AG04450 (cell line): ENCODE measurements around the gene GRM4. TPM values are rescaled to one million over a fixed set of nuclear protein-coding genes. Genes with fewer than 3 reads are reported as not detected.

Experiments used
- CTCF ChIA-PET: fragments of 300-600, 350-600 bp; formaldehyde crosslinking; extraction: SDS; loops from one replicate; lab custom pipeline; 2022; ENCODE audit warnings: antibody characterized with exemption, inconsistent platforms; lab: Charles Lee
- POLR2A ChIA-PET: fragments of 350-600 bp; formaldehyde crosslinking; extraction: SDS; loops from one replicate; lab custom pipeline; 2021; ENCODE audit warnings: antibody characterized with exemption, inconsistent platforms; lab: Yijun Ruan, JAX
- DNase-seq: peaks from one replicate; pipeline ENCODE4 v3.0.0-alpha.2; 2011; ENCODE audit warnings: low read depth, low spot score
- H3K27ac ChIP-seq: one replicate; pipeline ENCODE4 v1.5.1; 2012; ENCODE audit warnings: low read depth, low read length, control low read depth
- H3K27me3 ChIP-seq: one replicate; pipeline ENCODE4 v1.6.0; 2012; ENCODE audit warnings: low read length; ENCODE audit not compliant: control insufficient read depth, insufficient read depth
- H3K4me3 ChIP-seq: 2 replicates; pipeline ENCODE4 v1.5.1; 2011; ENCODE audit warnings: mild to moderate bottlenecking, low read depth, low read length, control low read depth
- H3K9me3 ChIP-seq: 2 replicates; pipeline ENCODE4 v1.5.1; 2012; ENCODE audit warnings: low read length; ENCODE audit not compliant: control insufficient read depth, insufficient read depth
- polyA plus RNA-seq: library from polyadenylated mRNA; depleted of rRNA; stranded (reverse); fragments of >200 nt; gene quantifications from 2 replicates; pipeline ENCODE4 v1.2.3, GENCODE V29; 2011
- TF ChIP-seq, protein P1 (sequence below): IDR thresholded peaks from 2 replicates; pipeline ENCODE4 v1.5.1; 2011; ENCODE audit warnings: low read depth, low read length, control low read depth, inconsistent platforms

GRM4 gene
- polyA plus RNA-seq, 1 experiment = not detected

DNA sequence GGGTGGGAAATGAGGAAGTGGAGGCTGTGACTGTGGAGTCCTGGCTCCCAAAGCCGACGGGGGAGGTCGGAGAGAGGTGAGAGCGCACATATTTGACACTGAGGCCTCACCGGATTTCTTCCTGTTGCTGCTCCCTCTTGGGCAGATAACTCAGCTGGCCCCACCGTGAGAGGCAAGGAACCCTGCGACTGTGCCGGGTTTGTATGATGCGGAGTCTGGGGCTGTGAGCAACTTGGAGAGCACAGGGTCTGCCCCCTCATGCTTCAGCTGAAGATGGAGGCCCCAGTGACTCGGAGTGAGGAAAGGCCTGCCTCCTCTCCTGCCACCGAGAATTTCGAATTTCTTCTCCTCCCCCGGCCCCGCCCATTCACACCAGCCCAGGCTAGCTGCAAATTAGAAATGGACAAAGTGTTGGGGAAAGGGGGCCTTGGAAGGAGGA, 160.6 kb downstream of the GRM4 start:
- no peaks in the 10 kb centered on the region for H3K9me3 ChIP-seq
- POLR2A ChIA-PET = no interaction called here
- CTCF ChIA-PET = no interaction called here

DNA sequence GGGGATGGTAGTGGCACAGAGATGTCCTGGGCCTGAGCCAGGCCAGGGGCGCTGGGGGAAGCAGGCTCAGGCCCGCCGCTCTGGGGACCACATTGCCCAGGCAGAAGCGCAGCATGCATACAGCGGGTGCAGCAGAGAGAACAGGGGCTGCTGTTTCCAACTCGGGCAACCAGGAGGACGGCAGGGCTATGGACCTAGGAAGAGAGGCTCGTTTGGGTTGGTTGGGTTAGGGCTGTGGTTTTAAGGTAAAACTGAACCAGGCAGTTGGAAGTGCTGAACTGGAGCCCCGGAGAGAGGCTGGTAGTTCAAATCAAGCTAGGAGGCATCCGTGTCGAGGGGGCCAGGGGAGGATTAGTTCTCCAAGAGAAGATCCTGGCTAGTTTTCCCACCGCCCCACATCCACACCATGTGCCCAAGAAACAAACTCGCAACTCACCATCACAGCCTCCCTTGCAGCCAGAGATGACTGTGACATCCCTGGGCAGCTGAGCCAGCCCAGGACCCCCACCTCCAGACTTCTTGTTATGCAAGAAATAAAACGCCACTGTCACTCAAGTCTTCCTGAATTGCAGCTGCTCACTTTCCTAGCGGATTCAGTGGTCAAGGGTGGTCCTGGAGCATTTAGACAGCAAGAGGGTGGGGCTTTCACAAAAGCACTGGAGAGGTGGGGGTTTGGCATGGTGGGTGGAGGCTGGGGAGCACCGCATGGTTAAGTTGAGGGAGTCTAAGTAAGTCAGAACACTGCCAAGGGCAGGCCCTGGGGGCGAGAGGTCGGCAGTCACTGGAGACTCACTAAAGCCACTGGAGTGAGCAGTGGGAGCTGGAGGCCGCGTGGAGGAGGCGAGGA, 161.2 kb downstream of the GRM4 start:
- ChIA-PET CTCF (no interaction called here), POLR2A (no interaction called here)
- DNase-seq = no peak
- peaks cover 17% of the 10 kb centered on the region for H3K27me3 ChIP-seq
- H3K4me3 ChIP-seq = no peak overlapping the region
- no peak overlapping the region for H3K27ac ChIP-seq
- no peaks in the 10 kb centered on the region for H3K9me3 ChIP-seq
- TF ChIP-seq, protein P1, sequence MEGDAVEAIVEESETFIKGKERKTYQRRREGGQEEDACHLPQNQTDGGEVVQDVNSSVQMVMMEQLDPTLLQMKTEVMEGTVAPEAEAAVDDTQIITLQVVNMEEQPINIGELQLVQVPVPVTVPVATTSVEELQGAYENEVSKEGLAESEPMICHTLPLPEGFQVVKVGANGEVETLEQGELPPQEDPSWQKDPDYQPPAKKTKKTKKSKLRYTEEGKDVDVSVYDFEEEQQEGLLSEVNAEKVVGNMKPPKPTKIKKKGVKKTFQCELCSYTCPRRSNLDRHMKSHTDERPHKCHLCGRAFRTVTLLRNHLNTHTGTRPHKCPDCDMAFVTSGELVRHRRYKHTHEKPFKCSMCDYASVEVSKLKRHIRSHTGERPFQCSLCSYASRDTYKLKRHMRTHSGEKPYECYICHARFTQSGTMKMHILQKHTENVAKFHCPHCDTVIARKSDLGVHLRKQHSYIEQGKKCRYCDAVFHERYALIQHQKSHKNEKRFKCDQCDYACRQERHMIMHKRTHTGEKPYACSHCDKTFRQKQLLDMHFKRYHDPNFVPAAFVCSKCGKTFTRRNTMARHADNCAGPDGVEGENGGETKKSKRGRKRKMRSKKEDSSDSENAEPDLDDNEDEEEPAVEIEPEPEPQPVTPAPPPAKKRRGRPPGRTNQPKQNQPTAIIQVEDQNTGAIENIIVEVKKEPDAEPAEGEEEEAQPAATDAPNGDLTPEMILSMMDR = no peak

More for the DNA sequence above, 160.6 kb downstream of the GRM4 start:
- DNase-seq = no peak
- Histone ChIP-seq H3K27ac (no peak overlapping the region), H3K4me3 (no peak overlapping the region), H3K27me3 (peaks cover 20% of the 10 kb centered on the region)
- TF ChIP-seq, protein P1 = no peak

DNA sequence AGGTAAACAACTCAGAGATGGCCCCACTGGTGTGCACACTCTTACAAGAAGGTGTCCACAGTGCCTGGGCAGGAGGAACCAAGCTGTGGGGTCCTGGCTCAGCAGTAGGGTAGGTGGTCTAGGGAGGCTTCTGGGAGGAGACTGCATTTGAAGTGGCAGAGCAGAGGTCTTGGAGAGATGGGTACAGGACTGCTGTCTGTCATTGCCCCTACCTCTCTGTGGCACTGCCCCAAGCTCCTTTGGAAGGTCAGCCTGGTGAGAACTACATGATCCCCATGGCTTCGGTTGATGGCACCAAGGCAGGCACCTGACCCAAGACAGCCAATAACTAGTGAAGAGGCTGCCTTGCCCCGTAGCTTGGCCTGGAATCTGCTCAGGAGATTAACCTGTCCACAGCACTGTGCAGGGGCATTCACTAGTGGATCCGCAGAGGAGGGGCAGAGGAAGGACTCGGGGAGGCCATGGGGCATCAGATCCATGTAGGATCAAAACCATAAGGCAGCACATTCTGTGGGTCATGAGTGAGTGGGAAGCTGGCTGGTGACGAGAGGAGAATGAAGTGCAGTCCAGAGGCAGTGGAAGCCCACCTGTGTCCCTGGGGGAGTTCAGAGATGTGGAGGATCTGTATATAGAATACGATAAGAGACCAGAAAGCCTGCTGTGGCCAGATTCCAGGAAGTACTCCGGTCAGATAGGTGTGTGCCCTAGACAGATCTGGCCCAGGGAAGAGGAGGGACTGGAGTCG, 162.0 kb downstream of the GRM4 start:
- Histone ChIP-seq H3K9me3 (no peaks in the 10 kb centered on the region), H3K4me3 (no peak overlapping the region), H3K27ac (no peak overlapping the region), H3K27me3 (peaks cover 15% of the 10 kb centered on the region)
- no peak for DNase-seq
- TF ChIP-seq, protein P1 = no peak
- POLR2A ChIA-PET = no interaction called here
- CTCF ChIA-PET = no interaction called here

DNA sequence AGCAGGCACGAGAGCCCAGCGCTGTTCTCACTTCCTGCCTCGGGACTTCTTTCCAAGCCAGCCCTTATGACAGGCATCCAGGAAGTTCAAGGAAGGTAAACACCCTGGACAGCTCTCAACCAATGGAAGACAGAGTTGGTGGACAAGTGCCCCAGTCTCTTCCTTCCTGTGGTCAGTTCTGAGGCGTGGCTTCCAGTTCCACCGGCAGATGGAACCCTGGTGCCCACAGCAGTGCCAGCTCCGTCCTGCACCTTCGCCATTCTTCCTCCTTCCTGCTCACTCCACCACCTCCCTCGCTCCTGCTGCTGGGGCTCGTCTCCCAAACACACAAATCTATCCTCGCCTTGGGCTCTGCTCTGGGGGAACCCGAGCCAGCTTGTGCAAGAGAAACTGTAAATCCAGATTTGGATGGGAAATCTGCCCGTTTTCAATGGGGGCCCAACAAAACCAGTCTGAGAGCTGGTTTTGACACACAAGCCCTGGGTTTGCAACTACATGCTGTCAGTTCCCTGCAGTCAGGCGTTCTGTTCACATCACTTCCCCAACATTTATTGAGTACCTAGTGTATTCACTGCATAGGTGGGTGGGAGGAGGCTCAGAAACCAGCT, 162.7 kb downstream of the GRM4 start:
- TF ChIP-seq, protein P1 = no peak
- Histone ChIP-seq H3K27me3 (peaks cover 21% of the 10 kb centered on the region), H3K9me3 (no peaks in the 10 kb centered on the region), H3K27ac (no peak overlapping the region), H3K4me3 (no peak overlapping the region)
- POLR2A ChIA-PET = no interaction called here
- no peak for DNase-seq
- CTCF ChIA-PET = no interaction called here
